Lung (tissue), 12 donors: ENCODE results near the gene MTMR1. TPM values are rescaled to one million over a fixed set of nuclear protein-coding genes. Genes with fewer than 3 reads are reported as not detected.
A peak's percentile ranks its signal among the peaks of the same experiment; 100 is the strongest.

Source experiments
- ATAC-seq: fragments of 200-7000 bp; cut with Tn5 transposase; one replicate; pipeline ENCODE4 v1.9.1; 2020; ENCODE audit warnings: moderate number of reproducible peaks; ENCODE audit not compliant: insufficient read depth, low FRiP score
- DNase-seq, 3 donors: peaks; one replicate each; pipeline ENCODE4 v3.0.0-alpha.2; 2013 to 2017
- H3K27ac ChIP-seq, 2 donors: one replicate each; pipeline ENCODE4 v1.5.1; 2013; ENCODE audit warnings: mild to moderate bottlenecking in 2 of 2, moderate library complexity in 2 of 2, control low read depth in 1 of 2, inconsistent platforms in 1 of 2, low read depth in 1 of 2, low read length in 1 of 2
- H3K27me3 ChIP-seq, 3 donors: one replicate each; pipeline ENCODE4 v1.5.1; 2013; ENCODE audit warnings: low read length in 2 of 3; ENCODE audit not compliant: control insufficient read depth in 3 of 3, insufficient read depth in 3 of 3
- H3K36me3 ChIP-seq, 4 donors: one replicate each; pipeline ENCODE4 v1.5.1; 2013; ENCODE audit warnings: low read length in 4 of 4, mild to moderate bottlenecking in 1 of 4, moderate library complexity in 1 of 4; ENCODE audit not compliant: control insufficient read depth in 4 of 4, insufficient read depth in 4 of 4
- H3K4me1 ChIP-seq, 5 donors: one replicate each; pipeline ENCODE4 v1.5.1; 2013; ENCODE audit warnings: low read length in 5 of 5, mild to moderate bottlenecking in 2 of 5, moderate library complexity in 1 of 5; ENCODE audit not compliant: control insufficient read depth in 5 of 5, insufficient read depth in 5 of 5
- H3K4me3 ChIP-seq: one replicate; pipeline ENCODE4 v1.5.1; 2013; ENCODE audit warnings: mild to moderate bottlenecking, control low read depth, moderate library complexity
- H3K9ac ChIP-seq, 2 donors: one replicate each; pipeline ENCODE4 v1.5.1; 2013; ENCODE audit warnings: low read length in 2 of 2, control low read depth in 1 of 2; ENCODE audit not compliant: insufficient read depth in 1 of 2
- H3K9me3 ChIP-seq, 4 donors: one replicate each; pipeline ENCODE4 v1.5.1; 2013; ENCODE audit warnings: low read length in 3 of 4, mild to moderate bottlenecking in 1 of 4, moderate library complexity in 1 of 4; ENCODE audit not compliant: control insufficient read depth in 4 of 4, insufficient read depth in 3 of 4
- WGBS, 2 donors: extraction: QIAGEN DNeasy Blood & Tissue Kit; methylation state at CpG; one replicate each; pipeline ENCODE4 v1.1.7; 2013; 5-methylcytosine and 5-hydroxymethylcytosine counted together
- polyA plus RNA-seq, 2 donors: library from polyadenylated mRNA; stranded (reverse); fragments of 200-250 nt; gene quantifications; one replicate each; pipeline ENCODE4 v1.2.1, GENCODE V29; 2013
- total RNA-seq, 2 donors: library from RNA; depleted of rRNA in 1 of 2; stranded (reverse); fragments of >200 nt in 1 of 2; gene quantifications; one replicate each; pipeline ENCODE4 v1.2.1, GENCODE V29; 2014 to 2021
- TF ChIP-seq, protein P1 (sequence below): IDR thresholded peaks from 2 replicates; pipeline ENCODE4 v1.5.1; 2012; ENCODE audit warnings: mild to moderate bottlenecking; ENCODE audit errors: control extremely low read depth, extremely low read depth
- donor health status: control.
- donor health status: control.
- donor health status: Bipolar disorder and iron deficiency.
- donor health status: healthy.
- donor health status: DM: yes; HTN: yes; CAD: no.

The MTMR1 gene
- total and polyA plus RNA-seq, 4 donors, result 10.0 to 37.6 (median 15.9) TPM

DNA sequence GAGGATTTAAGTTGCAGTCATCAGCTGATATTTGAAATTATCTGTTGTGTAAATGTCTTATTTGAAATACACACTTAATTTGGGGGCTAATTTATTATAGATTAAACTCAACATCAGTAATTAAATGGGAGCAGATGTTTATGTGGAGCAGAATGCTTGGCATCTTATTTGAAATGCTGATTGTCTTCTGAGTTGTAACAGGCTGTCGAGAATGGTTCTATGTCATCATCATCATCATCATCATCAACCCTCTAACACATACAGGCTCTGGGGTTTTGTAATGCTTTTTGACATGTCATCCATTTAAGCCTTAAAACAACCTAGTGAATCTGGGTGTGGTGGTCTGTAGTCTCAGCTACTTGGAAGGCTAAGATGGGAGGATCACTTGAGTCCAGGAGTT lies 8.2 kb downstream of the MTMR1 start:
- H3K27me3 ChIP-seq, result peaks cover 0 to 9% (median 3%) of the 10 kb centered on the region in 3 donors
- no peak overlapping the region for H3K9ac ChIP-seq
- H3K4me3 ChIP-seq, result no peak overlapping the region
- DNase-seq, result peak in 2 of 3 donors; percentile 55 to 80
- 83 to 91% methylated on average over 1 of the region's 1 CpG for WGBS, 2 donors
- TF ChIP-seq, protein P1, sequence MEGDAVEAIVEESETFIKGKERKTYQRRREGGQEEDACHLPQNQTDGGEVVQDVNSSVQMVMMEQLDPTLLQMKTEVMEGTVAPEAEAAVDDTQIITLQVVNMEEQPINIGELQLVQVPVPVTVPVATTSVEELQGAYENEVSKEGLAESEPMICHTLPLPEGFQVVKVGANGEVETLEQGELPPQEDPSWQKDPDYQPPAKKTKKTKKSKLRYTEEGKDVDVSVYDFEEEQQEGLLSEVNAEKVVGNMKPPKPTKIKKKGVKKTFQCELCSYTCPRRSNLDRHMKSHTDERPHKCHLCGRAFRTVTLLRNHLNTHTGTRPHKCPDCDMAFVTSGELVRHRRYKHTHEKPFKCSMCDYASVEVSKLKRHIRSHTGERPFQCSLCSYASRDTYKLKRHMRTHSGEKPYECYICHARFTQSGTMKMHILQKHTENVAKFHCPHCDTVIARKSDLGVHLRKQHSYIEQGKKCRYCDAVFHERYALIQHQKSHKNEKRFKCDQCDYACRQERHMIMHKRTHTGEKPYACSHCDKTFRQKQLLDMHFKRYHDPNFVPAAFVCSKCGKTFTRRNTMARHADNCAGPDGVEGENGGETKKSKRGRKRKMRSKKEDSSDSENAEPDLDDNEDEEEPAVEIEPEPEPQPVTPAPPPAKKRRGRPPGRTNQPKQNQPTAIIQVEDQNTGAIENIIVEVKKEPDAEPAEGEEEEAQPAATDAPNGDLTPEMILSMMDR, result no peak
- H3K9me3 ChIP-seq, result no peaks in the 10 kb centered on the region
- no peak overlapping the region for H3K27ac ChIP-seq
- peaks cover 0 to 3% (median 0%) of the 10 kb centered on the region in 4 donors for H3K36me3 ChIP-seq
- no peak for ATAC-seq
- peaks cover 0 to 6% (median 0%) of the 10 kb centered on the region in 5 donors for H3K4me1 ChIP-seq

DNA sequence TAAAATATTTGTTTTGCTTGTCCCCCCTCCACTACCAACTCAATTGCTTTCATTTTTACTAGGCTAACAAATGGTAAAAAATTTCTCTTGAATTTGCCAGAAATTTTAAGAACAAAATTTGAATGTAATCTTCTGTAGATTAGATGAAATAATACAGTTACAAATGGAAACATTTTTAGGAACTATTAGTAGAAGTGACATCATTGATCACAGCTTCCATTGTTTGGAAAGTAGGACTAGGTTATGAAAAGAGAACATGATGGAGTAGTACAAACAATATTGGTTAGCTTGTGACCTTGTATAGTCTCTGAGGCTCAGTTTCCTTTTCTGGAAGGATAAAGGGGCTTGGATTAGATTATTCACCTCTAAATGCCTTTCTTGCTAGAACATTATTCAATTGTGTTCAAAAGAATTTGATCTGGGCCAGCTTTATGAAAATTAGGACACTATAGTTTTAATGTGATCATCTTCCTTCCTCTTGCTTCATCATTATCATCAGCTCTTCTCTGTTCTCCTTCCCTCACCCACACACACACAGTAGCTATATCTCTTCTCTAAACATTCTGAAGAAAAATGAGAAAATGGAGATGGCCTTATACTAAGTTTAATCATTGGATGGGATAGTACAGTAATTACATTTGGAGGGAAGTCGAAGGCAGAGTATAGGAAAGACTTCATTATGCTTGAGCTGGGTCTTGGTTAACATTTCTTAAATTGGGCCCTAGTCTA lies 9.9 kb downstream of the MTMR1 start:
- ATAC-seq, result no peak
- Histone ChIP-seq H3K9ac (no peak overlapping the region), H3K27me3 (peaks cover 0 to 8% (median 3%) of the 10 kb centered on the region in 3 donors), H3K36me3 (peaks cover 0 to 2% (median 0%) of the 10 kb centered on the region in 4 donors), H3K9me3 (no peaks in the 10 kb centered on the region), H3K4me1 (peaks cover 0 to 6% (median 0%) of the 10 kb centered on the region in 5 donors), H3K27ac (no peak overlapping the region), H3K4me3 (no peak overlapping the region)
- no peak for DNase-seq
- TF ChIP-seq, protein P1, result no peak
- WGBS, 2 donors, result 57 to 67% methylated on average over 1 of the region's 1 CpG

DNA sequence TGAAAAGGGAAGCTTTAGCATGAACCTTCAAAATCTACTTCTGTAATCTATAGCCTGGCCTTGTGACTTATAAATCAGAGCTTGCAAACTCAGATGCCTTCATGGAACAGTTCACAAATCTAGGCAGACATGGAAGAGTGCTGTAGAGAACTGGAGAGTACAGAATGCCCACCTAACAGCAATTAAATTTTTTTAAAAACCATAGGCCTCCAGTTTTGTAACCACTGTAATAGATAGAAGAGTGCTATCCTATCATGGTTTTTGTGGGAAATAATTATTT lies 10.4 kb downstream of the MTMR1 start:
- no peaks in the 10 kb centered on the region for H3K9me3 ChIP-seq
- DNase-seq (no peak), ATAC-seq (no peak)
- H3K4me1 ChIP-seq, result peaks cover 0 to 6% (median 0%) of the 10 kb centered on the region in 5 donors
- H3K36me3 ChIP-seq, result peaks cover 0 to 2% (median 0%) of the 10 kb centered on the region in 4 donors
- TF ChIP-seq, protein P1, result no peak
- H3K27me3 ChIP-seq, result peaks cover 0 to 8% (median 3%) of the 10 kb centered on the region in 3 donors
- H3K9ac ChIP-seq, result no peak overlapping the region
- H3K27ac ChIP-seq, result no peak overlapping the region
- no peak overlapping the region for H3K4me3 ChIP-seq
